ENCODE measurements around the gene DYSF. TPM values are rescaled to one million over a fixed set of nuclear protein-coding genes. Genes with fewer than 3 reads are reported as not detected.

Gene DYSF
- total RNA-seq, 1 experiment from 2014 or later: 0.89 TPM

DNA sequence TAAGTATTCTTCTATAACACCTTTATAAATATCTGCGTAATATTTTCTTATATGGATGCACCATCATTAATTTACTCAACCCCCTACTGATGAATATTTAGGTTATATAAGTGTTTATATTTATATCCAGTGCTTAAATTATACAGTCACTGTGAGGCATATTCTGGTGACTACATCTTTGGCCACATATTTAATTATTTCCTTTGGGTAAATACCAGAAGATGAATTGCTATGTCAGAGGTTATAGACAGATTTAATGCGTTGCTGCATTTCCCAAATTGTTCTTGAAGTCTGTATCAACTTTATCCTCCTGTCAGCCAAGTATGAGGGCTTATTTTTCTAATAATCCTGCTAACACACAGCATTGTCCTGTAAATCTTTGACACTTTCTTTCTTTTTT, 18.7 kb downstream of the DYSF start:
- Histone ChIP-seq H3K4me1 (ENCODE audit: control insufficient read depth in 1 of 2, insufficient read depth in 2 of 2, low read length in 2 of 2) (peaks cover 0 to 10% of the 10 kb centered on the region in 2 experiments; a peak in 3 of 4 replicates), H4K20me1 (ENCODE audit: insufficient read depth) (no peaks in the 10 kb centered on the region), H3K9ac (ENCODE audit: low read length) (no peak overlapping the region), H3K27me3 (ENCODE audit: insufficient read depth, low read length) (no peaks in the 10 kb centered on the region; the same call in 1 of the 2 replicates), H3K9me3 (ENCODE audit: control insufficient read depth in 1 of 2, insufficient read depth in 1 of 2, low read depth in 1 of 2, low read length in 2 of 2) (no peaks in the 10 kb centered on the region), H2AFZ (ENCODE audit: low read depth, low read length, poor library complexity, severe bottlenecking) (no peak overlapping the region), H3K36me3 (ENCODE audit: control insufficient read depth in 1 of 2, insufficient read depth in 2 of 2, low read length in 2 of 2) (no peaks in the 10 kb centered on the region), H3K27ac (ENCODE audit: low read depth, low read length) (no peak overlapping the region), H3K4me3 (replicated peaks in 1 of 2; ENCODE audit: low read depth in 1 of 2, low read length in 2 of 2) (no peak overlapping the region), H3K4me2 (ENCODE audit: low read length) (no peak overlapping the region), H3K79me2 (ENCODE audit: insufficient read depth, low read length) (no peaks in the 10 kb centered on the region), H3K9me2 (ENCODE audit: insufficient read depth) (no peaks in the 10 kb centered on the region)
- DNase-seq (ENCODE audit: low read depth, low spot score) (no peak), ATAC-seq (no peak)
- CTCF ChIA-PET: interaction anchor here (2.2 kb wide), 1 partner anchor 11 kb away, joined by 5 read pairs; no protein-coding TSS in a partner anchor
- POLR2A ChIA-PET: no interaction called here
- RAD21 ChIA-PET (ENCODE audit: low non-redundant PET in 1 of 2, low total read pairs in 2 of 2, uncharacterized antibody in 2 of 2, unreplicated experiment in 2 of 2): no interaction called here
- intact Hi-C loops (cut with micrococcal nuclease): no loop called here
- TF ChIP-seq CBX3 (IDR thresholded peaks at IDR 0.05; ENCODE audit: low read depth) (no peak), TCF7L2 (IDR thresholded peaks at IDR 0.05; ENCODE audit: borderline replicate concordance, extremely low read depth, insufficient read depth, insufficient read length) (no peak), ZFX (IDR thresholded peaks at IDR 0.05) (no peak), ELF1 (IDR thresholded peaks at IDR 0.05; ENCODE audit: borderline replicate concordance, low read depth) (no peak), POLR2AphosphoS5 (IDR thresholded peaks at IDR 0.05; ENCODE audit: low read depth, low read length) (no peak), SIN3A (IDR thresholded peaks at IDR 0.05; ENCODE audit: low read depth) (no peak), SRF (IDR thresholded peaks at IDR 0.05; ENCODE audit: low read depth) (no peak), EZH2phosphoT487 (IDR thresholded peaks at IDR 0.05; ENCODE audit: borderline replicate concordance) (no peak), CEBPB (IDR thresholded peaks at IDR 0.05; ENCODE audit: low read depth) (no peak), YY1 (IDR thresholded peaks at IDR 0.05; ENCODE audit: extremely low read depth, insufficient replicate concordance, low read depth, low read length) (no peak), SP1 (IDR thresholded peaks at IDR 0.05; ENCODE audit: low read depth) (no peak), FOSL1 (IDR thresholded peaks at IDR 0.05; ENCODE audit: low read depth) (no peak)
- TF ChIP-seq, protein P1, sequence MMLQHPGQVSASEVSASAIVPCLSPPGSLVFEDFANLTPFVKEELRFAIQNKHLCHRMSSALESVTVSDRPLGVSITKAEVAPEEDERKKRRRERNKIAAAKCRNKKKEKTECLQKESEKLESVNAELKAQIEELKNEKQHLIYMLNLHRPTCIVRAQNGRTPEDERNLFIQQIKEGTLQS (IDR thresholded peaks at IDR 0.05): no peak
- TF ChIP-seq, protein P2, sequence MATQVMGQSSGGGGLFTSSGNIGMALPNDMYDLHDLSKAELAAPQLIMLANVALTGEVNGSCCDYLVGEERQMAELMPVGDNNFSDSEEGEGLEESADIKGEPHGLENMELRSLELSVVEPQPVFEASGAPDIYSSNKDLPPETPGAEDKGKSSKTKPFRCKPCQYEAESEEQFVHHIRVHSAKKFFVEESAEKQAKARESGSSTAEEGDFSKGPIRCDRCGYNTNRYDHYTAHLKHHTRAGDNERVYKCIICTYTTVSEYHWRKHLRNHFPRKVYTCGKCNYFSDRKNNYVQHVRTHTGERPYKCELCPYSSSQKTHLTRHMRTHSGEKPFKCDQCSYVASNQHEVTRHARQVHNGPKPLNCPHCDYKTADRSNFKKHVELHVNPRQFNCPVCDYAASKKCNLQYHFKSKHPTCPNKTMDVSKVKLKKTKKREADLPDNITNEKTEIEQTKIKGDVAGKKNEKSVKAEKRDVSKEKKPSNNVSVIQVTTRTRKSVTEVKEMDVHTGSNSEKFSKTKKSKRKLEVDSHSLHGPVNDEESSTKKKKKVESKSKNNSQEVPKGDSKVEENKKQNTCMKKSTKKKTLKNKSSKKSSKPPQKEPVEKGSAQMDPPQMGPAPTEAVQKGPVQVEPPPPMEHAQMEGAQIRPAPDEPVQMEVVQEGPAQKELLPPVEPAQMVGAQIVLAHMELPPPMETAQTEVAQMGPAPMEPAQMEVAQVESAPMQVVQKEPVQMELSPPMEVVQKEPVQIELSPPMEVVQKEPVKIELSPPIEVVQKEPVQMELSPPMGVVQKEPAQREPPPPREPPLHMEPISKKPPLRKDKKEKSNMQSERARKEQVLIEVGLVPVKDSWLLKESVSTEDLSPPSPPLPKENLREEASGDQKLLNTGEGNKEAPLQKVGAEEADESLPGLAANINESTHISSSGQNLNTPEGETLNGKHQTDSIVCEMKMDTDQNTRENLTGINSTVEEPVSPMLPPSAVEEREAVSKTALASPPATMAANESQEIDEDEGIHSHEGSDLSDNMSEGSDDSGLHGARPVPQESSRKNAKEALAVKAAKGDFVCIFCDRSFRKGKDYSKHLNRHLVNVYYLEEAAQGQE (IDR thresholded peaks at IDR 0.05; ENCODE audit: low read depth): no peak
- TF ChIP-seq, protein P3, sequence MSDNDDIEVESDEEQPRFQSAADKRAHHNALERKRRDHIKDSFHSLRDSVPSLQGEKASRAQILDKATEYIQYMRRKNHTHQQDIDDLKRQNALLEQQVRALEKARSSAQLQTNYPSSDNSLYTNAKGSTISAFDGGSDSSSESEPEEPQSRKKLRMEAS (IDR thresholded peaks at IDR 0.05): no peak
- BruUV-seq (replicated peaks): no TSS peak
